Measurements from ENCODE around the gene KCNG3.
"Not testable (repeated sequence)": the region's sequence is repeated elsewhere in the genome, so short reads cannot be mapped to it uniquely, and the experiment has no call there.

The KCNG3 gene

GRCh38 chr2:42425697-42426096 lies 68.1 kb downstream of the KCNG3 start:
- DNase-seq: no peak

GRCh38 chr2:42424033-42424432 lies 69.7 kb downstream of the KCNG3 start:
- no peak for DNase-seq

GRCh38 chr2:42421601-42422239 lies 72.1 kb downstream of the KCNG3 start:
- no peak for DNase-seq

GRCh38 chr2:42421157-42421485 lies 72.7 kb downstream of the KCNG3 start:
- no peak for DNase-seq

GRCh38 chr2:42414648-42415047 lies 79.1 kb downstream of the KCNG3 start:
- no peak for DNase-seq

- DNase-seq: no peak
Observed at GRCh38 chr2:42414158-42414557, 79.6 kb downstream of the KCNG3 start.

GRCh38 chr2:42410742-42411514 lies 82.9 kb downstream of the KCNG3 start:
- no peak for DNase-seq

GRCh38 chr2:42408009-42408408 lies 85.8 kb downstream of the KCNG3 start:
- no peak for DNase-seq

- no peak for DNase-seq
Observed at GRCh38 chr2:42407476-42407875, 86.3 kb downstream of the KCNG3 start.

GRCh38 chr2:42404676-42405075 lies 89.1 kb downstream of the KCNG3 start:
- DNase-seq: no peak

GRCh38 chr2:42401773-42402172 lies 92.0 kb downstream of the KCNG3 start:
- DNase-seq: no peak

GRCh38 chr2:42398052-42398451 lies 95.7 kb downstream of the KCNG3 start:
- DNase-seq: not testable (repeated sequence)

GRCh38 chr2:42393320-42393719 lies 100.5 kb downstream of the KCNG3 start:
- DNase-seq: not testable (repeated sequence)

GRCh38 chr2:42392191-42392590 lies 101.6 kb downstream of the KCNG3 start:
- no peak for DNase-seq
